GM23338 (cell line): ENCODE measurements around the gene ZNF234. TPM values are rescaled to one million over a fixed set of nuclear protein-coding genes. Genes with fewer than 3 reads are reported as not detected.

ENCODE experiments used
- ATAC-seq: fragments of 200-7000 bp; cut with Tn5 transposase; 3 replicates; pipeline ENCODE4 v1.9.1; 2020
- DNase-seq: peaks from one replicate; pipeline ENCODE4 v3.0.0-alpha.2; 2015; ENCODE audit warnings: low spot score
- H2AFZ ChIP-seq: fragments of 200-600 bp; sonication (generic); 2 replicates; pipeline ENCODE4 v1.8.0; 2016; ENCODE audit warnings: antibody characterized with exemption, mild to moderate bottlenecking, moderate library complexity
- H3F3A ChIP-seq: fragments of 200-600 bp; sonication (generic); replicated peaks from 2 replicates; pipeline ENCODE4 v1.8.0; 2017; ENCODE audit warnings: antibody characterized with exemption, mixed run types, low read depth
- H3K27ac ChIP-seq: fragments of 200-600 bp; sonication (generic); 2 replicates; pipeline ENCODE4 v1.6.1; 2016; ENCODE audit warnings: low read depth
- H3K27me3 ChIP-seq: fragments of 200-600 bp; sonication (generic); 2 replicates; pipeline ENCODE4 v1.8.0; 2016; ENCODE audit warnings: mild to moderate bottlenecking, mixed run types, moderate library complexity; ENCODE audit not compliant: insufficient read depth
- H3K36me3 ChIP-seq: fragments of 200-600 bp; sonication (generic); 2 replicates; pipeline ENCODE4 v1.8.0; 2016; ENCODE audit warnings: mild to moderate bottlenecking; ENCODE audit not compliant: insufficient read depth
- H3K4me1 ChIP-seq: fragments of 200-600 bp; sonication (generic); 2 replicates; pipeline ENCODE4 v1.8.0; 2016; ENCODE audit warnings: mild to moderate bottlenecking, moderate library complexity; ENCODE audit not compliant: insufficient read depth
- H3K4me2 ChIP-seq: fragments of 200-600 bp; sonication (generic); 2 replicates; pipeline ENCODE4 v1.7.1; 2017; ENCODE audit warnings: mixed run types
- H3K4me3 ChIP-seq: fragments of 200-600 bp; sonication (generic); 2 replicates; pipeline ENCODE4 v1.6.1; 2016; ENCODE audit warnings: mixed run types
- H3K79me2 ChIP-seq: fragments of 200-600 bp; sonication (generic); replicated peaks from 2 replicates; pipeline ENCODE4 v1.8.0; 2017; ENCODE audit warnings: mild to moderate bottlenecking; ENCODE audit not compliant: insufficient read depth
- H3K9me2 ChIP-seq: fragments of 200-600 bp; sonication (generic); 2 replicates; pipeline ENCODE4 v1.8.0; 2017; ENCODE audit not compliant: insufficient read depth
- H4K20me1 ChIP-seq: fragments of 200-600 bp; sonication (generic); replicated peaks from 2 replicates; pipeline ENCODE4 v1.8.0; 2017; ENCODE audit warnings: mild to moderate bottlenecking; ENCODE audit not compliant: insufficient read depth
- H3K27ac Mint-ChIP-seq: 2 replicates; pipeline ENCODE4 v1.8.0; 2020; ENCODE audit warnings: inconsistent platforms, mild to moderate bottlenecking, moderate library complexity, mixed read lengths
- H3K27me3 Mint-ChIP-seq: 3 replicates; pipeline ENCODE4 v1.8.0; 2022; ENCODE audit warnings: low read depth, mild to moderate bottlenecking, moderate library complexity, mixed read lengths, inconsistent platforms; ENCODE audit not compliant: insufficient read depth, poor library complexity
- H3K36me3 Mint-ChIP-seq: 3 replicates; pipeline ENCODE4 v1.8.0; 2021; ENCODE audit warnings: low read depth, mild to moderate bottlenecking, inconsistent platforms, moderate library complexity, mixed read lengths
- H3K4me1 Mint-ChIP-seq: 3 replicates; pipeline ENCODE4 v1.8.0; 2020; ENCODE audit warnings: mild to moderate bottlenecking, inconsistent platforms, mixed read lengths
- H3K4me3 Mint-ChIP-seq: 3 replicates; pipeline ENCODE4 v1.8.0; 2021; ENCODE audit warnings: moderate library complexity, mild to moderate bottlenecking, inconsistent platforms, mixed read lengths
- H3K9me3 Mint-ChIP-seq: 3 replicates; pipeline ENCODE4 v1.8.0; 2020; ENCODE audit warnings: moderate library complexity, mild to moderate bottlenecking, inconsistent platforms, mixed read lengths
- CREB1 ChIP-seq: fragments of 250-450 bp; sonication (Bioruptor Pico); IDR thresholded peaks from 2 replicates; pipeline ENCODE4 v1.5.0; 2020; ENCODE audit warnings: low read depth, mild to moderate bottlenecking, moderate library complexity
- CTCF ChIP-seq, 2 experiments: fragments of 200-600 bp in 1 of 2; sonication (generic) in 1 of 2; conservative IDR thresholded peaks; 2 replicates each; pipeline versions ENCODE4 v1.5.1 to v1.6.1; 2016 to 2017; ENCODE audit warnings: antibody characterized with exemption in 2 of 2, low read depth in 2 of 2, mild to moderate bottlenecking in 2 of 2, moderate library complexity in 1 of 2
- ETS1 ChIP-seq: IDR thresholded peaks from 2 replicates; pipeline ENCODE4 v1.6.1; 2016; ENCODE audit warnings: antibody characterized with exemption
- EZH2 ChIP-seq: fragments of 200-600 bp; sonication (generic); IDR thresholded peaks from one replicate; pipeline ENCODE4 v1.8.0; 2017; ENCODE audit warnings: antibody characterized with exemption, mild to moderate bottlenecking, low read depth; ENCODE audit not compliant: unreplicated experiment
- JUNB ChIP-seq: IDR thresholded peaks from one replicate; pipeline ENCODE4 v1.6.1; 2016; ENCODE audit warnings: antibody characterized with exemption; ENCODE audit not compliant: unreplicated experiment
- POLR2AphosphoS5 ChIP-seq: IDR thresholded peaks from 2 replicates; pipeline ENCODE4 v1.6.1; 2016; ENCODE audit warnings: antibody characterized with exemption, low read depth
- REST ChIP-seq: IDR thresholded peaks from one replicate; pipeline ENCODE4 v1.6.1; 2018; ENCODE audit warnings: antibody characterized with exemption; ENCODE audit not compliant: unreplicated experiment
- STAT1 ChIP-seq: IDR thresholded peaks from one replicate; pipeline ENCODE4 v1.6.1; 2016; ENCODE audit warnings: antibody characterized with exemption; ENCODE audit not compliant: unreplicated experiment
- ZNF331 ChIP-seq: fragments of 250-450 bp; sonication (Bioruptor Pico); IDR thresholded peaks from 2 replicates; pipeline ENCODE4 v1.5.0; 2020; ENCODE audit warnings: low read depth, mild to moderate bottlenecking, moderate library complexity
- polyA plus RNA-seq: library from polyadenylated mRNA; unstranded; fragments of >200 nt; fragmentation: Nextera tagmentation; extraction: Ambion mirVana; gene quantifications from 2 replicates; pipeline ENCODE4 v1.2.1, GENCODE V29; 2016
- total RNA-seq: library from RNA; depleted of rRNA; stranded (reverse); fragments of >200 nt; shearing (Covaris generic); gene quantifications from 2 replicates; pipeline ENCODE4 v1.2.3, GENCODE V29; 2014

ZNF234 gene
- total and polyA plus RNA-seq, 2 experiments from 2014 or later: 3.7 to 8.3 TPM

- Mint-ChIP-seq H3K27ac (no peak overlapping the region), H3K27me3 (peaks cover 10% of the 10 kb centered on the region), H3K9me3 (no peaks in the 10 kb centered on the region), H3K4me1 (peaks cover 7% of the 10 kb centered on the region; the same call in 2 of the 3 replicates), H3K36me3 (peaks cover 12% of the 10 kb centered on the region; the same call in 2 of the 3 replicates), H3K4me3 (peak overlapping the region; percentile 96)
- Histone ChIP-seq H3K9me2 (no peaks in the 10 kb centered on the region), H3K4me1 (peaks cover 4% of the 10 kb centered on the region; the same call in 1 of the 2 replicates), H3F3A (no peaks in the 10 kb centered on the region), H3K4me3 (peak overlapping the region; percentile 97), H4K20me1 (no peaks in the 10 kb centered on the region), H3K27ac (no peak overlapping the region), H3K4me2 (peak overlapping the region; percentile 86), H3K36me3 (no peaks in the 10 kb centered on the region; the same call in 1 of the 2 replicates), H2AFZ (peak overlapping the region; percentile 100), H3K27me3 (no peaks in the 10 kb centered on the region), H3K79me2 (peaks cover 6% of the 10 kb centered on the region; the same call in 1 of the 2 replicates)
- DNase-seq (no peak), ATAC-seq (peak; percentile 23)
- TF ChIP-seq POLR2AphosphoS5 (no peak), EZH2 (no peak), JUNB (no peak), REST (no peak), ETS1 (no peak), STAT1 (no peak), CTCF (conservative IDR thresholded peaks at IDR 0.05; ENCODE audit: low read depth in 2 of 2) (no peak), ZNF331 (CRISPR knock-in tag) (no peak), CREB1 (CRISPR knock-in tag) (no peak)
Measured at GRCh38 chr19:44142059-44142433, 692 bp downstream of the ZNF234 start.

- no peaks in the 10 kb centered on the region for H3K4me1 ChIP-seq
- no peaks in the 10 kb centered on the region for H3K9me2 ChIP-seq
- Mint-ChIP-seq H3K36me3 (peaks cover 53% of the 10 kb centered on the region), H3K4me1 (no peaks in the 10 kb centered on the region), H3K27me3 (peaks cover 2% of the 10 kb centered on the region), H3K27ac (no peak overlapping the region), H3K4me3 (no peak overlapping the region), H3K9me3 (peaks cover 4% of the 10 kb centered on the region)
- H4K20me1 ChIP-seq: no peaks in the 10 kb centered on the region
- no peaks in the 10 kb centered on the region for H3F3A ChIP-seq
- H2AFZ ChIP-seq: no peak overlapping the region
- no peaks in the 10 kb centered on the region for H3K27me3 ChIP-seq
- no peak overlapping the region for H3K27ac ChIP-seq
- no peak overlapping the region for H3K4me3 ChIP-seq
- H3K4me2 ChIP-seq: no peak overlapping the region
- TF ChIP-seq CREB1 (CRISPR knock-in tag): no peak
- H3K36me3 ChIP-seq: peaks cover 18% of the 10 kb centered on the region; the same call in 1 of the 2 replicates
- no peaks in the 10 kb centered on the region for H3K79me2 ChIP-seq
- DNase-seq (no peak), ATAC-seq (no peak)
Measured at GRCh38 chr19:44149776-44150175, 8.4 kb downstream of the ZNF234 start.
